Endothelial cell of umbilical vein (primary cell): Measurements from ENCODE around the gene NUDT3. TPM values are rescaled to one million over a fixed set of nuclear protein-coding genes. Genes with fewer than 3 reads are reported as not detected.

Experiments used
- BruUV-seq: library from RNA; stranded (reverse); fragments of 400-500 nt; replicated peaks from 2 replicates; lab custom pipeline; 2021; lab: Mats Ljungman, UMichigan
- CTCF ChIA-PET: fragments of 300-600, 350-600 bp; sonication (Branson Sonifier 250); formaldehyde crosslinking; loops from one replicate; lab custom pipeline; 2021; ENCODE audit warnings: antibody characterized with exemption, inconsistent platforms; lab: Charles Lee
- POLR2A ChIA-PET: fragments of 300-600, 350-600 bp; sonication (Branson Sonifier 250); formaldehyde crosslinking; loops from one replicate; lab custom pipeline; 2021; ENCODE audit warnings: antibody characterized with exemption, inconsistent platforms; lab: Charles Lee
- DNase-seq: peaks from one replicate; pipeline ENCODE4 v3.0.0-alpha.2; 2011; ENCODE audit warnings: low read depth, low spot score
- FAIRE-seq: peaks from 2 replicates; lab custom pipeline; 2011; peaks lifted over from hg19 to GRCh38; lab: Jason Lieb, UNC
- H2AFZ ChIP-seq: 2 replicates; pipeline ENCODE4 v1.6.0; 2012; ENCODE audit warnings: low read depth, low read length, control low read depth, inconsistent platforms
- H3K27ac ChIP-seq: 2 replicates; pipeline ENCODE4 v1.5.1; 2011; ENCODE audit warnings: low read depth, mild to moderate bottlenecking, control low read depth, low read length, moderate library complexity; ENCODE audit not compliant: insufficient read depth
- H3K27me3 ChIP-seq, 2 experiments: 2 replicates each; pipeline versions ENCODE4 v1.6.0 to v1.6.1; 2011; ENCODE audit warnings: low read length in 2 of 2, mixed read lengths in 1 of 2; ENCODE audit not compliant: control insufficient read depth in 2 of 2, insufficient read depth in 2 of 2
- H3K36me3 ChIP-seq, 2 experiments: 2 replicates in 1 of 2; 3 replicates in 1 of 2; pipeline ENCODE4 v1.5.1; 2011; ENCODE audit warnings: low read length in 2 of 2, mild to moderate bottlenecking in 1 of 2, moderate library complexity in 1 of 2; ENCODE audit not compliant: control insufficient read depth in 2 of 2, insufficient read depth in 2 of 2; ENCODE audit errors: extremely low read depth in 1 of 2
- H3K4me1 ChIP-seq: 3 replicates; pipeline ENCODE4 v1.5.1; 2011; ENCODE audit warnings: mild to moderate bottlenecking, low read length; ENCODE audit not compliant: control insufficient read depth, insufficient read depth; ENCODE audit errors: extremely low read depth
- H3K4me2 ChIP-seq: 2 replicates; pipeline ENCODE4 v1.6.1; 2011; ENCODE audit warnings: low read length, control low read depth, mixed read lengths; ENCODE audit not compliant: insufficient read depth
- H3K4me3 ChIP-seq, 3 experiments: fragments of 200-600 bp in 1 of 3; sonication (generic), shearing (Covaris generic) in 1 of 3; replicated peaks in 1 of 3; 2 replicates each; pipeline ENCODE4 v1.5.1; 2011 to 2016; ENCODE audit warnings: control low read depth in 3 of 3, low read length in 3 of 3, mild to moderate bottlenecking in 2 of 3, inconsistent platforms in 1 of 3, low read depth in 1 of 3, moderate library complexity in 1 of 3; ENCODE audit not compliant: insufficient read depth in 1 of 3
- H3K79me2 ChIP-seq: 2 replicates; pipeline ENCODE4 v1.6.0; 2012; ENCODE audit warnings: low read length, inconsistent platforms; ENCODE audit not compliant: control insufficient read depth, insufficient read depth
- H3K9ac ChIP-seq: replicated peaks from 2 replicates; pipeline ENCODE3; 2011; ENCODE audit warnings: low read length, control low read depth; ENCODE audit not compliant: insufficient read depth; ENCODE audit errors: extremely low read depth
- H3K9me1 ChIP-seq: replicated peaks from 3 replicates; pipeline ENCODE4 v1.6.0; 2011; ENCODE audit warnings: mild to moderate bottlenecking, low read length; ENCODE audit not compliant: control insufficient read depth, insufficient read depth; ENCODE audit errors: extremely low read depth
- H3K9me3 ChIP-seq: replicated peaks from 2 replicates; pipeline ENCODE4 v1.5.1; 2012; ENCODE audit warnings: low read length, inconsistent platforms; ENCODE audit not compliant: control insufficient read depth, insufficient read depth
- H4K20me1 ChIP-seq: replicated peaks from 2 replicates; pipeline ENCODE3; 2011; ENCODE audit warnings: mild to moderate bottlenecking, low read length; ENCODE audit not compliant: control insufficient read depth, insufficient read depth; ENCODE audit errors: extremely low read depth
- CTCF ChIP-seq, 2 donors: IDR thresholded peaks; 1 replicate in 1 of 2; 2 replicates in 1 of 2; pipeline ENCODE4 v1.5.1; 2011; ENCODE audit warnings: low read length in 2 of 2, mild to moderate bottlenecking in 2 of 2, moderate library complexity in 2 of 2, control low read depth in 1 of 2, inconsistent platforms in 1 of 2, low read depth in 1 of 2; ENCODE audit not compliant: insufficient read depth in 1 of 2; ENCODE audit errors: extremely low read depth in 1 of 2
- EZH2 ChIP-seq: IDR thresholded peaks from 2 replicates; pipeline ENCODE4 v1.6.1; 2012; ENCODE audit warnings: borderline replicate concordance, low read depth, mild to moderate bottlenecking, moderate library complexity, low read length, inconsistent platforms; ENCODE audit not compliant: severe bottlenecking
- FOS ChIP-seq: IDR thresholded peaks from 2 replicates; pipeline ENCODE4 v1.6.1; 2011; ENCODE audit warnings: mild to moderate bottlenecking, low read length, moderate library complexity, borderline replicate concordance; ENCODE audit not compliant: insufficient read depth
- GATA2 ChIP-seq: IDR thresholded peaks from 2 replicates; pipeline ENCODE4 v1.7.0; 2011; ENCODE audit warnings: low read depth, mild to moderate bottlenecking, moderate library complexity, mixed read lengths, low read length; ENCODE audit not compliant: insufficient read length, insufficient read depth
- JUN ChIP-seq: IDR thresholded peaks from 2 replicates; pipeline ENCODE4 v1.6.1; 2011; ENCODE audit warnings: borderline replicate concordance, low read depth; ENCODE audit not compliant: insufficient read length, insufficient read depth
- MYC ChIP-seq: IDR thresholded peaks from one replicate; pipeline ENCODE4 v1.6.1; 2011; ENCODE audit warnings: mild to moderate bottlenecking, low read depth, low read length
- POLR2A ChIP-seq: IDR thresholded peaks from 2 replicates; pipeline ENCODE4 v1.6.1; 2012; ENCODE audit warnings: low read depth, mild to moderate bottlenecking, control low read depth, low read length
- POLR2AphosphoS5 ChIP-seq: IDR thresholded peaks from 2 replicates; pipeline ENCODE4 v1.6.1; 2012; ENCODE audit warnings: low read depth, mild to moderate bottlenecking, control low read depth, low read length, moderate library complexity; ENCODE audit not compliant: insufficient read depth
- dilution Hi-C: fragments of 300-500 bp; cut with MboI; formaldehyde crosslinking; loops from one replicate; pipeline ENCODE4 v1.15.0; 2019; ENCODE audit warnings: low sequenced_read_pairs; ENCODE audit not compliant: extremely low pct_ligation_motif_present
- intact Hi-C: fragments of 100-400 bp; cut with micrococcal nuclease; formaldehyde crosslinking; loops from one replicate; pipeline ENCODE4 v1.10.0; 2022
- polyA plus RNA-seq, 4 experiments: library from polyadenylated mRNA; depleted of rRNA in 3 of 4; stranded (reverse) in 3 of 4; unstranded in 1 of 4; fragments of >200 nt; gene quantifications; 2 replicates each; pipeline versions ENCODE4 v1.2.1 to v1.2.3, GENCODE V29; 2011 to 2012; ENCODE audit warnings: missing spikeins in 1 of 4
- total RNA-seq: library from RNA; stranded (reverse); gene quantifications from 2 replicates; pipeline ENCODE4 v1.2.3, GENCODE V29; 2021
- TF ChIP-seq, protein P1 (sequence below): IDR thresholded peaks from 2 replicates; pipeline ENCODE4 v1.6.1; 2011; ENCODE audit not compliant: insufficient read depth, insufficient read length

NUDT3 gene
- total and polyA plus RNA-seq, 2 donors (not counting 3 experiments of a cell fraction or from before 2014, with no cell fraction given) = 11.9 to 30.9 TPM

- Histone ChIP-seq H3K36me3 (peaks cover 0 to under 1% of the 10 kb centered on the region in 2 experiments), H3K27me3 (no peaks in the 10 kb centered on the region), H3K9me3 (no peaks in the 10 kb centered on the region), H3K4me3 (no peak overlapping the region), H3K79me2 (peaks cover 7% of the 10 kb centered on the region), H3K4me2 (no peak overlapping the region), H3K9me1 (no peaks in the 10 kb centered on the region), H4K20me1 (no peaks in the 10 kb centered on the region), H2AFZ (no peak overlapping the region), H3K4me1 (no peaks in the 10 kb centered on the region), H3K27ac (no peak overlapping the region), H3K9ac (no peak overlapping the region)
- no TSS peak for BruUV-seq
- TF ChIP-seq FOS (no peak), POLR2A (no peak), EZH2 (no peak), POLR2AphosphoS5 (no peak), JUN (no peak), MYC (no peak), GATA2 (no peak), CTCF (IDR thresholded peaks at IDR 0.05; ENCODE audit: extremely low read depth in 1 of 2, insufficient read depth in 1 of 2, low read depth in 1 of 2, low read length in 2 of 2) (no peak)
- TF ChIP-seq, protein P1, sequence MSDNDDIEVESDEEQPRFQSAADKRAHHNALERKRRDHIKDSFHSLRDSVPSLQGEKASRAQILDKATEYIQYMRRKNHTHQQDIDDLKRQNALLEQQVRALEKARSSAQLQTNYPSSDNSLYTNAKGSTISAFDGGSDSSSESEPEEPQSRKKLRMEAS = no peak
- FAIRE-seq = no peak
- ChIA-PET POLR2A (no interaction called here), CTCF (no interaction called here)
- intact Hi-C loops = no loop called here
- no peak for DNase-seq
- dilution Hi-C loops = no loop called here
Observed at GRCh38 chr6:34298941-34299340, 93.5 kb downstream of the NUDT3 start.
